ENCODE measurements around the gene ADRA2C.

Gene ADRA2C

DNA sequence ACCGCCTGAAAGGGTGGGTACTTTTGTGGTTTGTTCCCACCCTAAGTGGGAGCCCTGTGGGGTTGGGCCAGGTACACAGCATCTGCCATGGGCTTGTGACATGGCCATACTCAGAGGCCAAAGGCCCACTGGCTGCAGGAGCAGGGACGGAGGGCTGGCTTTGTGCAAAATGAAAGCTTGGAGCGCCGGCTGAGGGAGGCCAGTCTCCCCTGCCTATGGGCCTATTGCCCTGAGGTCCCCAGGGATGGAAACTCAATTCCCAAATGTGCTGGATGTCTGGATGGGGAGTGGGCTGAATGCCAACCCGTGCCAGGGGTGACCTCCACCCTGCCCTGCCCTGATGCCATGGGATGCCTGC, 10.8 kb downstream of the ADRA2C start:
- DNase-seq (ENCODE audit: low read depth in 2 of 2), result no peak

DNA sequence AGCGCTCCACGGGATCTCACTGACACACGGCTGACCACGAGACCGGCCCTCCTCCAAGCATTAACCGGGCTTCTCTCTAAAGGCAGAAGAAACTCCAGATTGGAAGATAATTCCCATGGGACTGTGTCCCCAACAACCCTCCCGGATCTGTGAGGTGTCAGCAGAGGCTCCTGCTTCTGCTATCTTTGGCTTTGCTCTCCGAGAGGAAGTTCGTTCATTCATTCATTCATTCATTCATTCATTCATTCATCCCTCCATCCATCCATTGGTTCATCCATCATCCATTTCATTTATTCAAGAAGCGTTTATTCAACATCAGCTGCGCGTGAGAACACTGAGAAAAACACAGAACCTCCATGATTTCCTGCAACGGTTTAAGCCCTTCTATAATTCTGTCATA, 11.5 kb downstream of the ADRA2C start:
- no peak for DNase-seq (ENCODE audit: low read depth in 2 of 2)

- no peak for DNase-seq (ENCODE audit: low read depth in 2 of 2)
Measured at GRCh38 chr4:3779509-3779908, 13.3 kb downstream of the ADRA2C start.

DNA sequence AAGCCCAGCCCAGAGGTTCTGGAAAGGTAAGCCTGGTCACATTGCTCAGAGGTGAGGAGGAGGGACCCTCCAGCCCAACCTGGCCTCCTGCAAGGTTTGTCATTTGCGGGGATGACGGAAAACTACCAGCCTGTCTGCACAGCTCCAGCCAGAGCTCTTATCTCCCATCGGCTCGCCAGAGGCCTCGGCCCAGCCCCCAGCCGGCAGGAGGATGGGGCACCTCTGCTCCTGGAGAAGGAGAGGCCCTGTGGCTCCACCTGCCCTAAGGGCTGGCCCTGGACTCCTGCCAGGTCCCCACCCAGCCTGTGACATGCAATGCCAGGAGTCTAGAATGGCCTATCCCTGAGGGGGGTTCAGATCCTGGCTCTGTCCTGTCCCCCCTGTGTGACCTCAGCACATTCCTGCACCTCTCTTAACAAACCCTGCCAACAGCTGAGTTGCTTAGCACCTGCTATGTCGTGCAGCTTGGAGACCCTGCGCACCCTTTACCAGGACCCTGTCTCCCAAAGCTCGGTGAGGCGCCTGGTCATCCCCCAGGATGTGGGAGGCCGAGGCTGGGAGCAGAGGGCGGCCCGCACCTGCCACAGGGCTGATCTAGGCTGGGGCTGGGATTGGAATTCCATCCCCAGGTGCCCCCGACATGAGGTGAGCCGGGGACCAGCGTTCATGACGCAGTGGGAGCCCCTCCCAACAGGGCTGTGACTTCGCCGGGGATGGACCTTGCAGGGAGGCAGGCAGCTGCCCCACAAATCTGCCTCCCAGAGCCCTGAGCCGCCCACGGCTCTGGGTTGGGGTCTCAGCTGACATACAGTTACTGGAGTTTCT, 14.4 kb downstream of the ADRA2C start:
- no peak for DNase-seq (ENCODE audit: low read depth in 2 of 2)

- DNase-seq (ENCODE audit: low read depth in 2 of 2), result no peak
Measured at GRCh38 chr4:3781193-3781886, 15.2 kb downstream of the ADRA2C start.

GRCh38 chr4:3781997-3782930, 16.1 kb downstream of the ADRA2C start:
- DNase-seq (ENCODE audit: low read depth in 2 of 2), result no peak

DNA sequence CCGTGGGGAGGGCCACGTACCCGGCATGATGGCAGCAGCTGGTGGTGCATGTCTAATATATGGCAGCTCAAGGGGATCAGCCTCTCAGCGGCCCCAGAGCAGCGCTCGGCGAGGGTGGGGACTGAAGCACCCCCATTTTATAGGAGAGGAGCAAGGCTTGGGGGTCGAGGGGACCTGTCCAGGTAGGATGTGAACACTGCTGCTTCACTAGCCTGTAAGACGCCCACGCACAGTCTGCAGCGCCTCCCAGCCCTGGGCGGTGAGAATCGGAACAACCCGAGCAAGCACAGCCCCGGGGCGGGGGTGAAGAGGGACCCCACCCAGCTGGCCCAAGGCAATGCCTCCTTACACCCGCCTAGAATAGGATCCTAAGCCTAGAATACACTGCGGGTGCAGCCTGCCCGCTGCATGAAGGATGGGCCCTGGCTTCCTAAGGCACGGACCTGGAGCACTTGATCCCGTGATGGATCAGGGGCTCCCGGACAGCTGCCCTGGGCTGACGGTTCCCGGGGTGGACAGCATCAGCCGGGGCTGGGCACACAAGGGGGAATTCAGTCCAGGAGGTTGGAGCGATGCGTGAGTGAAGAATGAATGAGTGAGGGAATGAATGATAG, 17.6 kb downstream of the ADRA2C start:
- DNase-seq (ENCODE audit: low read depth in 2 of 2), result no peak

GRCh38 chr4:3784454-3785291, 18.5 kb downstream of the ADRA2C start:
- no peak for DNase-seq (ENCODE audit: low read depth in 2 of 2)

DNA sequence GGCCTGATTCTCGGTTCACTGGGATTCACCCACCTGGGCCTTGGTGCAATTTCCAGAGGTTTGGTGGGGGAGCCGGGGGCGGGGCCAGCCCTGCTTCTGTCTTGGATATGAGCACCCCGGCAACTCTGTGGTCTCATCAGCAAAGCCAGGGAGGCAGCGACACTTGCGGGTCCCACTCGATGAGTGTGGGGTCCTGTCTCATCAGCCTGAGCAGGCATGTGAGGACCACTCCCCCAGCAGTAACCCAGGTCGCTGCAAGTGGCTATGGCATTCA, 19.0 kb downstream of the ADRA2C start:
- DNase-seq (ENCODE audit: low read depth in 2 of 2), result no peak

- DNase-seq (ENCODE audit: low read depth in 2 of 2), result no peak
Measured at GRCh38 chr4:3786196-3786869, 20.1 kb downstream of the ADRA2C start.

DNA sequence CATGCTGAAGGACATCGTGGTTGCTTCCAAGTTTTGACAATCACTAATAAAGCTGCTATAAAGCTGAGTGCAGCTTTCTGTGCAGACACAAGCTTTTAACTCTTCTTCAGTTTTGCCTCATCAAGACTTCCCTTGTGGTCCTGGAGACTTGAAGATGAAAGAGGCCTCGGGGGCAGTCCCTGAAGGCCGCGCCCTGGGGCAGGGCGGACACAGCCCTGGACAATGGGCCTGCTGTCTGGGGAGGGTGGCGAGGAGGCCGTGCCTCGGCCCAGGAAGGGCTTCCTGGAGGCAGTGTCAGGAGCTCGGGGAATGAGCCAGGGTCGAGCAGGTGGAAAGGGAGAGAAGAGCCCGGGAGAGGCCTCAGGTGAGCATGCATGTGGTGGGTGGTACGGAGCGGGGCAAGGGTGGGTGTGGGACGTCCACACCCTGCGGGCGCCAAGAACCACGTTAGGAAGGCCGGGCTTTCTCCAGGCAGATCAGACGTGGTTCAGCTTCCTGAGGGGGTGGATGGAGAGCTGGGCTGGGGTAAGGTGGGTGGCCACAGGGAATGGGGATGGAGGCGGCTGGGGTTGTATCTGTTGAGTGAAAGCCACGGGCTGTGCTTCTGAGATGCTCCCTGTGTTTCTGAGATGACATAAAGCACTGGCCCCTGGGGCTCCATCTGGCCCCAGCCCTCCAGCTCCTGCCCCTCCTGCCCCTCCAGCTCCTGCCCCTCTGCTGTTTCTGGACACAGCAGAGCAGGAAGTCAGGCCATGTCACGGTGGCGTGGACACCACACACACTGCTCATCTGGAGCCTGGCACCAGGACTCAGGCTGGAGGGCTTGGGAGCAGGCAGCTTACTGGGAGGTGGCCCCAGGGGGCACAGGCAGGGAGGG, 21.5 kb downstream of the ADRA2C start:
- DNase-seq (ENCODE audit: low read depth in 2 of 2), result no peak

GRCh38 chr4:3788366-3788660, 22.1 kb downstream of the ADRA2C start:
- DNase-seq (ENCODE audit: low read depth in 2 of 2), result no peak

- no peak for DNase-seq (ENCODE audit: low read depth in 2 of 2)
Measured at GRCh38 chr4:3789587-3789986, 23.4 kb downstream of the ADRA2C start.

- DNase-seq (ENCODE audit: low read depth in 2 of 2), result no peak
Measured at GRCh38 chr4:3790006-3790561, 23.9 kb downstream of the ADRA2C start.

GRCh38 chr4:3791256-3791655, 25.1 kb downstream of the ADRA2C start:
- no peak for DNase-seq (ENCODE audit: low read depth in 2 of 2)

- DNase-seq (ENCODE audit: low read depth in 2 of 2), result no peak
Measured at GRCh38 chr4:3791910-3792542, 25.8 kb downstream of the ADRA2C start.

DNA sequence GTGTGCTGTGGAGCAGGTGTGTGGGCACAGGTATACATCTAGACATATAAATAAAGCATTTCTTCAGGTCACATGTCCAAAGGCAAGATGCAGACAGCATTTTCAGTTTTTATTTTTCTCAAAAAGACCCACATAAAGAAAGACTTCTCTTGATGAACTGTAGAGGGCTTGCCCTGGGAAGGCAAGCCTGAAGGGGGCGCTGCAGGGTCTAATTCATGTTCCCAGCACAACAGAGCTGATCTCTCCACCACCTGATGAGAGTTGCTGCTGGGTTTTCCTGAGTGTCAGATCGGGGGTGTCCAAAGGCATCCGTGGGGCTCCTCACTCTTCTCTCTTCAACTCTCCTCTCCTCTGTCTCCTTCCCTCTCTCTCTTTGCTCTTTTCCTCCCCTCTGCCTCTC, 26.6 kb downstream of the ADRA2C start:
- no peak for DNase-seq (ENCODE audit: low read depth in 2 of 2)

GRCh38 chr4:3793545-3793944, 27.4 kb downstream of the ADRA2C start:
- DNase-seq (ENCODE audit: low read depth in 2 of 2), result no peak

GRCh38 chr4:3796960-3797359, 30.8 kb downstream of the ADRA2C start:
- DNase-seq (ENCODE audit: low read depth in 2 of 2), result no peak

Measured in stimulated activated CD8-positive, alpha-beta memory T cell treated with anti-CD3 and anti-CD28 coated beads, Interleukin-2, amount 100 ng/mL, for 1 hour (primary cell).